HG02981 (cell line): ENCODE measurements around the gene FSIP1.

Experiments
- ATAC-seq: cut with Tn5 transposase; IDR thresholded peaks from one replicate; pipeline ENCODE4 v1.9.1; 2021; ENCODE audit warnings: mild to moderate bottlenecking, moderate library complexity; ENCODE audit not compliant: unreplicated experiment

Gene FSIP1

GRCh38 chr15:39564972-39565665, 217.5 kb downstream of the FSIP1 start:
- no peak for ATAC-seq

GRCh38 chr15:39558421-39558820, 224.2 kb downstream of the FSIP1 start:
- ATAC-seq, result no peak

- no peak for ATAC-seq
Measured at GRCh38 chr15:39556461-39556860, 226.2 kb downstream of the FSIP1 start.

- ATAC-seq, result no peak
Measured at GRCh38 chr15:39555885-39556284, 226.8 kb downstream of the FSIP1 start.

GRCh38 chr15:39554746-39555387, 227.8 kb downstream of the FSIP1 start:
- no peak for ATAC-seq

GRCh38 chr15:39553947-39554693, 228.5 kb downstream of the FSIP1 start:
- ATAC-seq, result no peak

GRCh38 chr15:39552556-39552955, 230.1 kb downstream of the FSIP1 start:
- ATAC-seq, result no peak

GRCh38 chr15:39551476-39551875, 231.2 kb downstream of the FSIP1 start:
- ATAC-seq, result no peak
